ENCODE data around the gene DDX39A. TPM values are rescaled to one million over a fixed set of nuclear protein-coding genes. Genes with fewer than 3 reads are reported as not detected.

DDX39A gene
- total and polyA plus RNA-seq, 2 of the 13 experiments (the other 11 are each of a cell fraction or from before 2014, with no cell fraction given), result 34.6 to 90.4 TPM

- no peak for TF ChIP-seq ZNF335 (CRISPR knock-in tag; IDR thresholded peaks at IDR 0.05)
- TF ChIP-seq PATZ1 (CRISPR knock-in tag; IDR thresholded peaks at IDR 0.05), result peak; percentile 87
- TF ChIP-seq ZNF512B (CRISPR knock-in tag; IDR thresholded peaks at IDR 0.05; ENCODE audit: borderline replicate concordance), result peak; percentile 64; the same call in 1 of the 2 replicates
- peak; percentile 26; the same call in 1 of the 2 replicates for TF ChIP-seq FOXA3 (CRISPR knock-in tag; IDR thresholded peaks at IDR 0.05)
- TF ChIP-seq NR0B2 (CRISPR knock-in tag; IDR thresholded peaks at IDR 0.05), result 0 out of 2 replicates have a peak, but pooled peaks have one; percentile 58
- peak; percentile 31; the same call in 1 of the 2 replicates for TF ChIP-seq ZNF275 (CRISPR knock-in tag; IDR thresholded peaks at IDR 0.05; ENCODE audit: borderline replicate concordance)
- peak; percentile 63; the same call in 1 of the 2 replicates for TF ChIP-seq ZNF773 (CRISPR knock-in tag; IDR thresholded peaks at IDR 0.05; ENCODE audit: borderline replicate concordance)
- no peak for TF ChIP-seq ZFP36L2 (CRISPR knock-in tag; IDR thresholded peaks at IDR 0.05)
- TF ChIP-seq SIX4 (CRISPR knock-in tag; IDR thresholded peaks at IDR 0.05), result no peak
- TF ChIP-seq GTF3A (CRISPR knock-in tag; conservative IDR thresholded peaks at IDR 0.05), result no peak
- peak; percentile 79 for TF ChIP-seq ZNF331 (CRISPR knock-in tag; IDR thresholded peaks at IDR 0.05)
- no peak for TF ChIP-seq DPF2 (CRISPR knock-in tag; IDR thresholded peaks at IDR 0.05; ENCODE audit: borderline replicate concordance, low read depth)
- peak; percentile 62; the same call in 1 of the 2 replicates for TF ChIP-seq ZBTB4 (CRISPR knock-in tag; IDR thresholded peaks at IDR 0.05; ENCODE audit: borderline replicate concordance)
- TF ChIP-seq POGK (CRISPR knock-in tag; conservative IDR thresholded peaks at IDR 0.05), result no peak
- TF ChIP-seq FOSL2 (CRISPR knock-in tag; IDR thresholded peaks at IDR 0.05), result peak; percentile 51; the same call in 1 of the 2 replicates
Observed at GRCh38 chr19:14405758-14406644, 13.1 kb downstream of the DDX39A start (continued).
